UCSD-AML1 (cell line): ENCODE measurements around the gene CCS.
"Not testable (repeated sequence)": the region's sequence is repeated elsewhere in the genome, so short reads cannot be mapped to it uniquely, and the experiment has no call there.

Source experiments
- DNase-seq: peaks from one replicate; lab custom pipeline; 2025; ENCODE audit not compliant: unreplicated experiment; lab: John Stamatoyannopoulos, UW

The CCS gene

DNA sequence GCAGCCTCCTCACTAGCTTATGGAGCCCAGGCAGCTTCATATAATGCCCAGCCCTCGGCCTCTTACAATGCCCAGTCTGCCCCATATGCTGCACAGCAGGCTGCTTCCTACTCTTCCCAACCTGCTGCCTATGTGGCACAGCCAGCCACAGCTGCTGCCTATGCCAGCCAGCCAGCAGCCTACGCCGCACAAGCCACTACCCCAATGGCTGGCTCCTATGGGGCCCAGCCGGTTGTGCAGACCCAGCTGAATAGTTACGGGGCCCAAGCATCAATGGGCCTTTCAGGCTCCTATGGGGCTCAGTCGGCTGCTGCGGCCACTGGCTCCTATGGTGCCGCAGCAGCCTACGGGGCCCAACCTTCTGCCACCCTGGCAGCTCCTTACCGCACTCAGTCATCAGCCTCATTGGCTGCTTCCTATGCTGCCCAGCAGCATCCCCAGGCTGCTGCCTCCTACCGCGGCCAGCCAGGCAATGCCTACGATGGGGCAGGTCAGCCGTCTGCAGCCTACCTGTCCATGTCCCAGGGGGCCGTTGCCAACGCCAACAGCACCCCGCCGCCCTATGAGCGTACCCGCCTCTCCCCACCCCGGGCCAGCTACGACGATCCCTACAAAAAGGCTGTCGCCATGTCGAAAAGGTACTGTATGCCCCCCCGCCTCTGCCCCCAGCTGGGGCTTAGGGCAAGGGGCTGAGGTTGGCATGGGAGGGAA lies 32.2 kb downstream of the CCS start:
- DNase-seq = no peak

DNA sequence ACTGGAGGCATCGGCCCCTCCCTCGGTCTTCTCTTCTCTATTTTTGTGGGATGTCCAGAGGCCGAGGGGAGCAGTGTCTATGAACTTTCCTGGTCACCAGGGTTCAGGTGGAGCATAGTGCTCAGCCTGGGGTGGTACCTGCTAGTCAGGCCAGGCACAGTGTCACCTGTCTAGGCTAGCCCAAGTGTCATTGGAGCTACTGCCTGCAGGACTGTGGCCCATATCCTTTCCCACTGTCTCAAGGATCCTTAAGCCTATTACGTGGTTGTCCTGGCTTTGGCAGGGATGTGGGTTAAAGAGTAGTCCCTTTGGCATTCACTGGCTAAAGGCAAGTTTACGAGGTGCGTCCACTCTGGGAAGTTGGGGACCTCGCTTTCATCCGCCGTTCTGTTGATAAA lies 32.8 kb downstream of the CCS start:
- no peak for DNase-seq

GRCh38 chr11:66626382-66626781 lies 33.4 kb downstream of the CCS start:
- DNase-seq = no peak

GRCh38 chr11:66626926-66627325 lies 33.9 kb downstream of the CCS start:
- no peak for DNase-seq

- DNase-seq = no peak
Observed at GRCh38 chr11:66628061-66628603, 35.1 kb downstream of the CCS start.

DNA sequence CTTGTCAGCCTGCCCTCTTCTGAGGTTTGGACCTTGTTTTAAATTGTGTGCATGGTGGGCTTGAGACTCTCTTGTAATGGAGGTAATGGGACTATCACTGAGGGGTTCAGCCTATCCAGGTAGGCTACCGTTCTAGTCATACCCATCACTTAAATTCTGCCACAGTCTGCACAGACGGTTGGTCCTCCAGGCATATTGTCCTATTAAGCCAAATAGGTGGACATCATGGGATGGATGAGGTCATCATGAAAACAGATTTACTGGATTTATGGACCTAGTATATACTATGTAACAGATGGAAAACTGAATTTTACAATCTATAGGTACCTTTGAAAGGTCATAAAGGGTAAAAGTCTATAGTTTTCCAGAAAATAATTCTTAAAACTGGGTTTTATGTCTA lies 36.4 kb downstream of the CCS start:
- no peak for DNase-seq

GRCh38 chr11:66631883-66632282 lies 38.9 kb downstream of the CCS start:
- DNase-seq = no peak

GRCh38 chr11:66632952-66633351 lies 40.0 kb downstream of the CCS start:
- DNase-seq = no peak

GRCh38 chr11:66636411-66636810 lies 43.4 kb downstream of the CCS start:
- DNase-seq = no peak

DNA sequence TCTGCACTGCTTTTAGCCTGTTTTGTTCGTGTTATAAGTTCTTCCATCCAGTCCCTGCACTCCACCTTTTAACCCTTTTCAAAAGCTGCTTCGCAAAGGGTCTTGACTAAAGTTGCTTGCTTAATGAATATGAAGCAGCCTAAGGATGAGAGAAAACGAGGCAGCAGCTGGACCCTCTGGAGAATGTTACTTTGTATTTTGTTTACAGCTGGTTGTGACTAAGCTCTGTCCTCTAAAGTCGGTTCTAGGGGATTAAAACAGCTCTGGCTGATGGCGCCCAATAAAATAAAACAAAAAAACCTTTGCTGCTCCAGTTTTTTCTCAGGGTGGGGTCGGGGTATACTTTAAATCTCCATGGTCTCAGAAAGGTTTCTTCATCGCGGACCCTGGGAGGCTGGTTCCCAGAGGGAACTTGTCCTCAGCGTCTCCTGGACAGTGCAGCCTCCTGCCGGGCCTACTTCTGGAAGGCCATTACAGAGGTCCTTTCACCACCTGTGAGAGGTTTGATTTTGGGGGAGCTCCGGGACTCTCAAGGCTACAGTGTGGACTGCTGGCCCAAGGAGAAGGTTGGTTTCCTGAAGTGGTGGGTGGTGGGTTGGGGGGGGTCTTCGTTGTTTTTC lies 44.7 kb downstream of the CCS start:
- DNase-seq = no peak

DNA sequence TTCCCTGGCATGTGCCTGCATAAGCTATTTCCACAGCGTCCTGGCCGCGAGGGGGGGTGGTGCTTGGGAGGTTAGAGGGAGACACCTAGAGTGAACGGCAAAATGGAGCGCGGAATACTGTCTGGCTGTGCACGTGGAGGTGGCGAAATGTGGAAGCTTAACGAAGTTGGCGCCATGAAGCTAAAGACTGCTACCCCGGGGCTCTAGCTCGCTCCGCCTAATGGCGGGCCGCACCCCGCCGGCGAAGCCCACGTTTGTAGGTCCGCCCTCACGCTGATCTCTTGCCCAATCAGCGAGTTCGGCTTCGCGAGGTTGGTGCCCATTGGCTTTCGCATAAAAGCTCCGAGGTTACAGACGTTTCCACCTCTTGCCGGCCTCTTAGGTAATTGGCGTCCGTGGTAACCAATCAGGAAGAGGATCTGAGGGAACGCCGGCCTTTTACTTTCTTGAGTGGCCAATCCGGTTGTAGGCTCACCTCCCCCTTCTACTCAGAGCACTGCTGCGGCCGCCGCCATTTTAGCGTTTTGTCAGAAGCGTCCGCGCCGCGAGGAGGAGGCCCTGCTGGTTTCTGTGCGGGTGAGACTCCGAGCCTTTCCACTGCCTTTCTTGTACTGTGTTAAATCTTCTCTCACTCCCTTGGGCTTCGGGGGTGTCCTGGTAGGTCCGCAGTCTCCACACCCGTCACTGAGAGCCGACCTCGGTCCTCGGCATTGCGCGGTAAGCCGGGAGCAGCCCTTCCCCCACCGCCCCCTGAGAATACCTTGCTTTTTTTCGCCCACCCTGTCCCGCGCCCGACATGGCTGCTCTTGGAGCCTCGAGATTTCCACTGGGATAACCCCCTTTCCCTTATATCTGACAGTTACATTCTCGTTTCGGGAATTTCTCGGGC lies 45.4 kb downstream of the CCS start, which contains the start of gene RBM4:
RBM4 (plus strand) TSS at position 527 of the 889 bp plus-strand sequence. CDS start 1,009 bp downstream, outside the sequence.
- DNase-seq = peak; percentile 96

DNA sequence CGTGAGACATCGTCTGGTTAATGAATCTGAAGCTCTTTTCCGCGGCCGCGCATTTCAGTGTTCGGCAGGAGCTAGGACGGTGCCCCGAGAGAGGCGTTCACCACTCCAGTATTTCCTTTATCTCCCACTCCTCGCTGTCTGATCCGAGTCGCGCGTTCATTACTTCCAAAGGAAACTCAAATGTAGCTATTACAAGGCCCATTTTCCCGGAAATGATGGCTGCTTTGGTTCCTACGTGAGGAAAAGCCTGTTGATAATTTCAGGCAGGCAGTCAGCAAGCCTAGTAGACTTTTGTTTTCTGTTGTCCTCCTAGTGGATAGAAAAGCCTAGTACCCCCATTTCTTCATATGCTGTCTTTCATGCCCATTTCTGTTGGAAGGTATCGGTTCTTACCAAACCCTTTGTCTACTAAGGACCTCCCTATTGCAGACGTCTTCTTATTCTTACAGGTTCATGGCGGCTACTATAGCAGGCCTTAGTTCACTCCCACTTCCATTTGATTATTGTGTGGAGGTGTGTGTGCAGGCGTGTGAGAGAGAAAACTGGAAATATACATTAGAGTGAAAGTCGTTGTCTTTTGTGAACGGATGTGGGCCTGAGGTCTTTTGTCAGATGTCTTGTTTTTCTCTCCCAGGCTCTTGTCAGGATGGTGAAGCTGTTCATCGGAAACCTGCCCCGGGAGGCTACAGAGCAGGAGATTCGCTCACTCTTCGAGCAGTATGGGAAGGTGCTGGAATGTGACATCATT lies 46.3 kb downstream of the CCS start:
- DNase-seq = peak; percentile 47

GRCh38 chr11:66639814-66640340 lies 46.9 kb downstream of the CCS start:
- DNase-seq = not testable (repeated sequence)

GRCh38 chr11:66641834-66642233 lies 48.8 kb downstream of the CCS start:
- no peak for DNase-seq

DNA sequence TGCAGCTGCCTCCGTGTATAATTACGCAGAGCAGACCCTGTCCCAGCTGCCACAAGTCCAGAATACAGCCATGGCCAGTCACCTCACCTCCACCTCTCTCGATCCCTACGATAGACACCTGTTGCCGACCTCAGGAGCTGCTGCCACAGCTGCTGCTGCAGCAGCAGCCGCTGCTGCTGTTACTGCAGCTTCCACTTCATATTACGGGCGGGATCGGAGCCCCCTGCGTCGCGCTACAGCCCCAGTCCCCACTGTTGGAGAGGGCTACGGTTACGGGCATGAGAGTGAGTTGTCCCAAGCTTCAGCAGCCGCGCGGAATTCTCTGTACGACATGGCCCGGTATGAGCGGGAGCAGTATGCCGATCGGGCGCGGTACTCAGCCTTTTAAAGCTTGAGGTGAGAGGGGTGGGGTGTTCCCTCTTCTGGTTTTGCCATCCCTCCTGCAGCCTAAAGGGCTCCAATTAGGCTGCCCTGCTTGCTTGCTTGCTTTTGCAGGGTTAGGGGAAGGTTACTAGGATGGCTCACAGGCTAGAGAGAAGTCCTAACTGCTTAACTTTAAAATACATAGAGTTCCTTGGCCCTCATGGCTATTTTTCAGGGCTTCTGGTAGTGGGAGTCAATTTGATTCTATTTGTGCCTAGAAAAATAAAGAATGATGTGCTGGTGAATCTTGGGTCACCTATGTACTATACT lies 50.9 kb downstream of the CCS start:
- no peak for DNase-seq

DNA sequence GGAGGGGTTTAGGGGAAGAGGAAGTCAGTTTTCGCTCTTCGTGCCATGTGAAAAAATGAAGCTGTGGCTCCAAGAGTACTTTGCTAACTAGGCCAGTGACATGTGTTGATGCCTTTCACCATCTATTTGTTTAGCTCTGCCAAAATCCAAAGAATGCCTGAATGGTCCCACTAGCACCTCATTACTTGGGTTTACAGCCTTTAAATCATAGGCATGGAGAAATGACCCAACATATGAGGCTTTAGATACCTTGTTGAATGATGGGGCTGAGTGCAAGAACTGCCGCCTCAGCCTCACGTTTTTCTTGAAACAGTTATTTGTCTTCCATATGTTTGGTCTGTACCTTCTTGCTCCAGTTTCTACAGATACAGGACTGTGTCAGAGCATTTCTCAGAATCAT lies 53.8 kb downstream of the CCS start:
- DNase-seq = no peak

- DNase-seq = no peak
Observed at GRCh38 chr11:66649903-66650302, 56.9 kb downstream of the CCS start.

- DNase-seq = no peak
Observed at GRCh38 chr11:66651016-66651415, 58.0 kb downstream of the CCS start.

DNA sequence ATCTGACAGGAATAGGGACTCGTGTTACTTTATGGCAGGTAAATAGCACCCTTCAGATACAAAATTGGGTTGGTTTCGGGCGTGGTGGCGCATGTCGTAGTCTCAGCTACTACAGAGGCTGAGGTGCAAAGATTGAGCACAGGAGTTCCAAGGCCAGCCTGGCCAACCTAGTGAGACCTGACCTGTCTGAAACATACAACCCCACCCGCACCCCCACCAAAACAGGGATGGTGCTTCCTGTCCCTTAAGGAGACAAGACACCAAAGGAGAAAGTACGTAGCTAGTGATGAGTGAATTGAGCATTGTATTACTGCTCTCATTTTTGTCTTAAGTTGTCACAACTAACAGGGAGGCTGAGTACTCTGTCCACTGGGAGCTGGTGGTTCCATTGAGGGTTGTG lies 59.7 kb downstream of the CCS start:
- no peak for DNase-seq

DNA sequence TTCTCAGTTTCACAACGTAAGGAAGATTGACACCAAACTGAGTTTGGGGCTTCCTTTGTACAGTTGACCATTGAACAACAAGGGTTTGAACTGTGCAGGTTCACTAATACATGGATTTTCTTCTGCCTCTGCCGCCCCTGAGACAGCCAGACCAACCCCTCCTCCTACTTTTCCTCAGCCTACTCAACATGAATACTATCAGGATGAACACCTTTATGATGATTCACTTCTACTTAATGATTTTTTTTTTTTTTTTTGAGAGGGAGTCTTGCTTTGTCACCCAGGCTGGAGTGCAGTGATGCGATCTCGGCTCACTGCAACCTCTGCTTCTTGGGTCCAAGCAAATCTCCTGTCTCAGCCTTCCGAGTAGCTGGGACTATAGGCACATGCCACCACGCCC lies 60.1 kb downstream of the CCS start:
- DNase-seq = no peak
